HG02610 (cell line): ENCODE results near the gene RERGL.
"Not testable (repeated sequence)": the region's sequence is repeated elsewhere in the genome, so short reads cannot be mapped to it uniquely, and the experiment has no call there.

Experiments used
- ATAC-seq: cut with Tn5 transposase; IDR thresholded peaks from one replicate; pipeline ENCODE4 v1.9.1; 2021; ENCODE audit warnings: mild to moderate bottlenecking, moderate library complexity; ENCODE audit not compliant: unreplicated experiment

The RERGL gene, protein sequence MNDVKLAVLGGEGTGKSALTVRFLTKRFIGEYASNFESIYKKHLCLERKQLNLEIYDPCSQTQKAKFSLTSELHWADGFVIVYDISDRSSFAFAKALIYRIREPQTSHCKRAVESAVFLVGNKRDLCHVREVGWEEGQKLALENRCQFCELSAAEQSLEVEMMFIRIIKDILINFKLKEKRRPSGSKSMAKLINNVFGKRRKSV

DNA sequence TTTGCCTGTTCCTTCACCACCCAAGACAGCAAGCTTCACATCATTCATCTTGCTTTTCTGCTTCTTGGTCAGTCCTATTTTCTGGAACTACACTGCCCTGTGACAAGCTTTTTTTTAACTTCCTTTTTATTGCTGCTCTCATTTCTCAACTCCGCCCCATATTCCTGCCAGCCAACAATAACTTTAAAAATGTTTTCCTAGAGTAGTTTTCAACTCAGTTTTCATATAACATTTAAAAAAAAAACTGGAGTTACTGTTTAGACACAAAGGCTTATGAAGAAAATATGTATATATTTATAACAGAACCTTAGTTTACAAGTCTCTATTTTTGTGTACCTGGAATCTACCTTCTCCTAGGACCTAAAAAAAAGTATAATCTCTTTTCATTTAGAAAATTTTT lies at the start of gene RERGL:
RERGL (minus strand) TSS at position 101 of the 400 bp plus-strand sequence; CDS start at position 48, 53 bp downstream.
- ATAC-seq = no peak

- ATAC-seq = no peak
Observed at GRCh38 chr12:18139254-18139653, 49.3 kb upstream of the RERGL start.

DNA sequence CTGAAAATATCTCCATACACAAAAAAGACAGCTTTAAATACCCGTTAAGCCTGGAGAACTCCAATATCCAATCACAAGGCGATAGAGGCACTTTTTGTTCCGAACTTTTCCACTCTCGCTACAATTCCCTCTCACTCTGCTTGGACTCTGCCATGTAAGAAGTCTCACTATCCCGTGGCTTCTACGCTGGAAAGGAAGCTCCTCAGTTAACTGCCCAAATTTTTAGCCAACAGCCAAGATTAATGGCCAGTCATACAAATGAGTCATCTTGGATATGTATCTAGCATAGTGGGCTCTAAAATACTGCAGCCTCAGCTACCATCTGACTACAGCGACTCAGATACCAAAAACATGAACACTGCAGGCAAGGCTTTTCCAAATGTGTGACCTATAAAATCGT lies 45.5 kb upstream of the RERGL start:
- ATAC-seq = no peak

DNA sequence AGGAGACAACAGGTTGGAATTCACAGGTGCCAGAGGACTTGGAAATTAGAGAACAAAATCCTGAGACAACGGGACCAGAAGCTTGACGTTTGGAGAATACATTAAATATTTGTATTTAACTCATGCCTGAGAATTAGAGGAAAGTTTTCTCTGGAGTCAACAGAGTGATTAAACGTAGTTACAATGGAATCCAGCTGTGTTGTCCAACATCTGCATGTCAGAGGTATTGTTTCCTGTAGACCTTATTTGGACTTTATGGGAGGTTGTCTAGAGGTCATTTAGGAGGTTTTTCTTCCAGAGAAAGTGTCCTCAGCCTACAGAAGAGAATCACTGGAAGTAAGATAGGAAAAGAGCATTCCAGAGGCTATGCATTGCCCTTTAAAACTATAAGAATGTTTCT lies 45.1 kb upstream of the RERGL start:
- no peak for ATAC-seq

- ATAC-seq = peak; percentile 72
Observed at GRCh38 chr12:18130851-18131250, 40.9 kb upstream of the RERGL start.

- no peak for ATAC-seq
Observed at GRCh38 chr12:18123707-18124106, 33.7 kb upstream of the RERGL start.

DNA sequence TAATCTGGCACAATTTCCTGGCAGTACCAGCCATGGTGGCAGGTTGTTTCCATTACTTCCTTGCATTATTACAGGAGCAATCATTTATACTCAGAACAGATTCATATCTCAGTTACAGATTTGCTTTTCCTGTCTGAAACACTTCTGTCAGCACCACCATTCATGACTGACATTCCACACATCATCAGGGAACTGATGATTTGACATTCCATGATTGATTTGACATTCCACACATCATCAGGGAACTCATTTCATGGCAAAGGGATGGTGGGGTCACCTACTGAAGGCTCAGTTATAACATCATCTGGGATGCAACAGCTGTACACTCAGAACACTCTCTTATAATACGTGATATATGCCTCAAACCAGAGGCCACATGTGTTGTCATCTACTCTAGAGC lies 30.9 kb upstream of the RERGL start:
- ATAC-seq = no peak

DNA sequence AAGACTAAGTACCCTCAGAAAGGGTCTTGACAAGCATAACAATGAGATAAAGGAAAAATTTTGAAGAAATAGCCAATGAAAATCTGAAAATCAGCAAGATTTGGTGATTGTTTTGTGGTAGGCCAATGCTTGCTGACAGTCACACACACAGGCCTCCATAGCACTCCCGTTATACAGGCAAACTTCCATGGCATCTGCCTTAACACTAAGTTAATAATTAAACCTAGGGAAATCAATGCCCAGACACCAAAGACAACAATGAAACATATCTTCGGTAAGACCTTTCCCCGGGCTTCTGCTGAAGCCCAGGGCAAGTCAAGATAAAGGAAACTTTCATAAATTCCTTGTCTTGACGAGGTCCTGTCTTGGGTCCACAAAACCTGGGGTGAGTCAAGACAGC lies 18.6 kb upstream of the RERGL start:
- no peak for ATAC-seq

DNA sequence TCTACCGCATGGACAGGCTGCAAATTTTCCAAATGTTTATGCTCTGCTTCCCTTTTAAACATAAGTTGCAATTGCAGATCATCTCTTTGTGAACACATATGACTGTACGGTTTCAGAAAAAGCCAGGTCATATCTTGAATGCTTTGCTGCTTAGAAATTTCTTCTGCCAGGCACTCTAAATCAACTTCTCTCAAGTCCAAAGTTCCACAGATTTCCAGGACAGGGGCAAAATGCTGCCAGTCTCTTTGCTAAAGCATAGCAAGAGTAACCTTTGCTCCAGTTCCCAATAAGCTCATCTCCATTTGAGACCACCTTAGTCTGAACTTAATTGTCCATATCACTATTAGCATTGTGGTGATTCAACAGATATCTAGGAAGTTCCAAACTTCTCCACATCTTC lies 13.6 kb upstream of the RERGL start:
- no peak for ATAC-seq

DNA sequence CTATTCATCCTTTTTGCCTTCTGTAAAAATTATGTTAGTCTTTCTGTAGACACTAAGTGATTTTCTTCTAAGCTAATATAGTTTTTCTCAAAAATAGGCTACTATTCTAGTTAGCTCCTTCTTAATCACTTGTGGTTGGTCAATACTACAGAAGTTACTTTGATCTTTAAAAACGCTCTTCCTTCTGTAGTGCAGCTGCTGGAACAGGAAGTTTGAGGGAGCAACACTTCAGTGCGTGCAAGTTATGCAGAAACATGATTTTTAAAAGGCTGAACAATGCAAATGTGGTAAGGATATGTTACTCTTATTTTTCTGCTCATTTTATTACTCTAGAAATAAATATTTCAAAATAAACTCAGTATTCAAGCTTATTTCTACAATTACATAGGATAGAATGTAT lies 11.1 kb upstream of the RERGL start:
- ATAC-seq = no peak

DNA sequence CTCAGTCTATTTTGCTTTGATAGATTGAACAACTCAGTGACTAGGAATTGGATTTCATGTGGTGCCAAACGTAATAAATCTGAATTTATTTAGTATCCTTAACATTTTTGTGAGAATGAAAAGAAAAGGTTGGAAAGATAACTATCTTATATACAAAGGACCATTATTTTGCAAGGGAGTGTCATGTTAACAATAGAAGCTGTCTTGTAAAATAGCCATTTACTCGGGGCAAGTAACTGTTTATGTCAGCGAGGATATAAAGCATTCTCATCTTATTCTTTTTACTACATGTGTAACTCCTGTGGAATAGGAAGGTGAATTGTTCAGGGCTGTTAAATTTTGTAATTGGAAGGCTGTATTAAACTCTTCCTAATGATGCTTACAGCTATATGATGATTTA lies 5.9 kb downstream of the RERGL start:
- ATAC-seq = no peak

DNA sequence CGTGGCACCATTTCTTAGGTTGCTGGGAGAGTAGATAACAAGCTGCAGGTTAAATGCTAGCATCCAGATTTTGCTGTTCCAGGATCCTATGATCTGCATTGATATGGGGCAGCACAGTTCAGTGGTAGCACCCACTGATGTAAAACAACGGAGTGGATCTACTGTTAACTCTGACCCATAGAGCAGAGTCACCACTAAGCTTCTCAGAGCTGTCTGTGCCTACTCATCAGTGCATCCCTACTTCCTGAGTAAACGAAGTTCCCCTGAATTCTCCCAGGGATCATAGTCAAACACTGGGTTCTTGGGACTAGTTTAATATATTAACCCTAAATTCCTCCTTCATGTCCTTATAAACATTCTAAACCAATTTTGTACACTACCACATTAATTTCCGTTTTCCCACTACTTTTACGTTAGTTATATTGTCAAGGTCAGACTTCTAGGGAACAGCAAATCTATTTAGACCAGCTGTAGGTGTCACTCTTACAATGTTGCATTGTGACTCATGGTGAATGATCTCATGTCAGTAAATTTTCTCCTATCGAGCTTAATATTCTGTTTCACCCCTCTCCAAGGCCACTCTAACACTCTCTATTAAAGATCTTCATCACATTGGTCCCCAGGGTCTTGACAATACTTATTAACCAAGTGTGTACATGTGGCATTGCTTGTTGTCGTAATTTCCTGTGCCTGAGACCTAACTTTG lies 10.3 kb downstream of the RERGL start:
- ATAC-seq = no peak

DNA sequence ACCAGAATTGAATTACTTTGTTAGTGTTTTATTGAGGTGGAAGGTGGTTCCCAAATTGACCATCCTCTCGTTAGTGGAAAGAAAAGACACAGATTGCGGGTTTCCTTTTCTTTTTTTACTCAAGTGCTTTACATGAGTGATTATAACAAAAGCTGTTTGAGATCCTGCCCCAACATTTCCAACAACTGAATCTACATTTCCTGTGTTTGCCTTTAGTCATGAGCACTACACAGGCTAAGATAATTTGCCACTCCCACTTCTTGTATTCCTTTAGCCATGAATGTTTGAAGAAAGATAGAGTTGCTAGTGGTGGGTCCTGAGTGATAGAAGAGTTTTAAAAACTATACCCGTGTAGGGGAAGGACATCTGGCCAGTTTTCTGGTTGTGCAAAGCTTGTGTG lies 16.0 kb downstream of the RERGL start:
- no peak for ATAC-seq

GRCh38 chr12:18072723-18073122 lies 17.3 kb downstream of the RERGL start:
- no peak for ATAC-seq

DNA sequence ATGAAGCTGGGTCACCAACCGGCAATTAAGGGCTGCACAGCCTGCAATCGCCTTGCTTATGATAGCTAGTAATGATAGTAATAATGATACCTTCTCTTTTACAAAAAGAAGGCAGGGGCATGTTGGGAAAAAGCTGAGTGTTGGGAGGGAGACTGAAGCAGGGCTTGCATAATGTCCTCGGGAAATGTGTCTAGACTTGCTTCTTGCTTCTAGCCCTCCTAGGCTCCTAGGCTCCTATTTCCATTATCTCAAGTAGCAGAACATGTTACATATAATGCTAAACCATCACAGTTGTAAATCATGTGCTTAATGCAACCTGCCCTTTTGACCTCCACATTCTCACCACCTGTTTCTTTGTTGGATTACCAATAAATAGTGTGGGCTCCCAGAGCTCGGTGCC lies 18.7 kb downstream of the RERGL start:
- no peak for ATAC-seq

DNA sequence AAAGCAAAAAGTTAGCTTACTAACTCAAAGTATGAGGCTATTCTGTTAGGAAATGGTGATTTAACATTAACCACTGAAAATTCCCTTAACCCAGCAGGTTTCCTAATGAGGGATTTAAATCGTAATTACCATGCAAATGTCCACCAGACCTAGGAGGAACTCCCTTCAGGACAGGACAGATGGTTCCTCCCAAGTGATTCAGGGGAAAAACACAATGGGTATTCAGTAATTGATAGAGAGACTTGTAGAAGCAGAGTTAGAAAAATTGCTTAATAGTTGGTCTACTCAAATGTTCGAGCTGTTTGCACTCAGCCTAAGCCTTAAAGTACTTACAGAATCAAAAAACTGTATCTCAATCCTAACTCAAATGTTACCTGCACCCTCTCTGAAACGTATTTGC lies 21.6 kb downstream of the RERGL start:
- ATAC-seq = no peak

DNA sequence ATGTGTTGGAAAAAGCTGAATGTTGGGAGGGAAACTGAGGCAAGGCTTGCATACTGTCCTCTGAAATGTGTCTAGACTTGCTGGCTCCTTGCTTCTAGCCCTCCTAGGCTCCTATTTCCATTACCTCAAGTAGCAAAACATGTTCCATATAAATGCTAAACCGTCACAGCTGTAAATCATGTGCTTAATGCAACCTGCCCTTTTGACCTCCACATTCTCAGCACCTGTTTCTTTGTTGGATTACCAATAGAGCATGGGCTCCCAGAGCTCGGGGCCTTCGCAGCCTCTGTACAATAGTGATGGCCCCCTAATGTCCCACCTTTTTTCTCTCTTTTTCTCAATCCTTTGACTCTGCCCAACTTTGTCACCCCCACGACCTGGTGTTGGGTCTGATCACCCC lies 23.3 kb downstream of the RERGL start:
- no peak for ATAC-seq

- ATAC-seq = not testable (repeated sequence)
Observed at GRCh38 chr12:18062867-18063266, 27.1 kb downstream of the RERGL start.

DNA sequence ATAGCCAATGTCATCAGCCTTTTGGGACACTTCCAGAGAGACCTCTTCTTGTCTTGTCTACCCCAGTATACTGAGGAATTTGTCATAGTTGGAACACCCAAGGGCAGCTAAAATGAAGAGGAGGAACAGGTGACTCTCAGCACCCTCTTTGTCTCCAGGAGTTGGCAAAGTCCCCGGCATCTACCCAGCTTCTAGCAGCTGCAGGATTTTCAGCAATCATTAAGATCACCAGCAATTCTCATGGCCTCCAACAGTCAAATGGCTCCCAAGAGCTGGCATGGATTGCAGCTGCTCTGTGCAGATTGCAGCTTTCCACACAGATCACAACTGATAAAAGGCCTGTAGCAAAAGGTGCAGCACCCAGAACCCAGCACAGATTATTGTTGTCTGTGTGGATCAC lies 32.9 kb downstream of the RERGL start:
- no peak for ATAC-seq

GRCh38 chr12:18054925-18055619 lies 34.9 kb downstream of the RERGL start:
- no peak for ATAC-seq

- ATAC-seq = no peak
Observed at GRCh38 chr12:18045446-18045992, 44.5 kb downstream of the RERGL start.
